ENCODE measurements around the gene EGFLAM.
A peak's percentile ranks its signal among the peaks of the same experiment; 100 is the strongest.

DNA sequence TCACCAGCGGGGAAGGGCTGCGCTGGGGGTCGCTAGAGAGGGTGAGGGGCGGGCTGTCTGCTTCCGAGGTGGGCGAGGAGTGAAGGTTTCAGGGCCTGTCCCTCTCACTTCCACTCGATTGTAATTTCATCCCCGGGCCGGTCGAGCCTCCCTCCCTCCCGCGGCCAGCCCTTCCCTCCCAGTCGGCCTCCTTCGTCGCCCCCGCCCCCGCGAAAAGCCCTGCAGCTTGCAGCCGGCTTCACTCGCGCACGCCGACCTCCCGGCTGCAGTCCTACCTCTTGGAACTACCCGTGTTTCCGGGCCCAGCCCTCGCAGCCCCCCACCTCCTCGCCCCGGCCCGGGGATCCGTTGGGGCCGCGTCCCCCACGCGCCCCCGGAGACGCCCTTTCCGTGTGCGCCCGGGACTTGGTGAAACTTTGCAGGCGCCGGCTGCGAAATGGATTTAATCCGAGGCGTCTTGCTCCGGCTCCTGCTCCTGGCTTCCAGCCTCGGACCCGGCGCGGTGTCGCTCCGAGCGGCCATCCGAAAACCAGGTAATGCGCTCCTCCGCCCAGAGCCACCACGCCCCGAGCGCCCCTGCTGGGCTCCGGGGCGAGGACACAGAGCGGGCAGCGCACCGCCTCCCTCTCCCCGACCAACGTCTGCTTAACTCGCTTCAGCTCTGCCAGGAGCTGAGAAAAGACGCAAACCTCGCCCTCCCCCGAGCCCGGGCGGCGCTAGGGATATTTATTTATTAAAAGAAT is at the start of gene EGFLAM:
- TF ChIP-seq, protein P1, sequence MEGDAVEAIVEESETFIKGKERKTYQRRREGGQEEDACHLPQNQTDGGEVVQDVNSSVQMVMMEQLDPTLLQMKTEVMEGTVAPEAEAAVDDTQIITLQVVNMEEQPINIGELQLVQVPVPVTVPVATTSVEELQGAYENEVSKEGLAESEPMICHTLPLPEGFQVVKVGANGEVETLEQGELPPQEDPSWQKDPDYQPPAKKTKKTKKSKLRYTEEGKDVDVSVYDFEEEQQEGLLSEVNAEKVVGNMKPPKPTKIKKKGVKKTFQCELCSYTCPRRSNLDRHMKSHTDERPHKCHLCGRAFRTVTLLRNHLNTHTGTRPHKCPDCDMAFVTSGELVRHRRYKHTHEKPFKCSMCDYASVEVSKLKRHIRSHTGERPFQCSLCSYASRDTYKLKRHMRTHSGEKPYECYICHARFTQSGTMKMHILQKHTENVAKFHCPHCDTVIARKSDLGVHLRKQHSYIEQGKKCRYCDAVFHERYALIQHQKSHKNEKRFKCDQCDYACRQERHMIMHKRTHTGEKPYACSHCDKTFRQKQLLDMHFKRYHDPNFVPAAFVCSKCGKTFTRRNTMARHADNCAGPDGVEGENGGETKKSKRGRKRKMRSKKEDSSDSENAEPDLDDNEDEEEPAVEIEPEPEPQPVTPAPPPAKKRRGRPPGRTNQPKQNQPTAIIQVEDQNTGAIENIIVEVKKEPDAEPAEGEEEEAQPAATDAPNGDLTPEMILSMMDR (IDR thresholded peaks at IDR 0.05), result peak in 6 of 12 donors; percentile 17 to 32 (median 31)
- TF ChIP-seq POLR2A (IDR thresholded peaks at IDR 0.05), result no peak

All from heart left ventricle (tissue), 13 donors.